Measurements from ENCODE around the gene NPIPB9. TPM values are rescaled to one million over a fixed set of nuclear protein-coding genes. Genes with fewer than 3 reads are reported as not detected.
"Not testable (repeated sequence)": the region's sequence is repeated elsewhere in the genome, so short reads cannot be mapped to it uniquely, and the experiment has no call there.

The NPIPB9 gene
- total and polyA plus RNA-seq, 2 of the 8 experiments (the other 6 are each of a cell fraction or from before 2014, with no cell fraction given), result 0.41 to 2.4 TPM

DNA sequence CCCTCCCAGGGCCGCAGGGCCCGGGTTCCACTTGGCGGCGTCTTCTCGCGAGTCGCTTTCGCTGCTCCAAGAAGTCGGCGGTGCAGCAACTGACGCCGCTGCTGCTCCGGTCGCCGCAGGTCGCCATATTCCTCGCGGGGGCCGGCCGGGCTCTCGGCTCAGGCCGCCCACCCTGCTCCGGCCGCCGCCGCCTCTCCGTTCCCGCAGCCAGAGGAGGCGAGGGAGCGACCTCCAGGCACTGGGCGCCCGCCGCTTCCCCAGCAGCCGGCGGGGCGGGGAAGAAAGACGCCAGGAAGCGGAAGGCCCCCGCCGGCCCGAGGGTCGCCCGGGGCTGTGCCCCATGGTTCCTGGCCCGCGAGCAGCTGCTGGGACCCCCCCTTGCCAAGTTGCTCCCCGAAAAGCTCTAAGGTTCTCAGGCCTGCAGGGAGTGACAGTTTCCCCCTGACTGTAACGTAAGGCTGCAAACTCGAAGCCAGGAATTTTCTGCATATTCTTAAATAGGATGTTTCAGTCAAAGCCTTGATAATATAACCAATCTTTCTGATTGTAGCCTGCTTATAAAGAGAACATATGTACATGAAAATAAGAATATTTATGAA, 1.0 kb upstream of the NPIPB9 start:
- H4K8ac ChIP-seq (ENCODE audit: extremely low read depth, insufficient read depth, low read length), result not testable (repeated sequence)

GRCh38 chr16:28781697-28782096, 30.1 kb downstream of the NPIPB9 start:
- H2AK5ac ChIP-seq (ENCODE audit: low read depth, low read length); H3K9ac ChIP-seq (replicated peaks in 1 of 4; ENCODE audit: extremely low read depth in 1 of 4, low read depth in 3 of 4, low read length in 3 of 4); H3K56ac ChIP-seq (replicated peaks; ENCODE audit: insufficient read length, low read depth, low read length); H3K18ac ChIP-seq (ENCODE audit: extremely low read depth, low read length); H3K23me2 ChIP-seq (ENCODE audit: low read depth, low read length); H2BK120ac ChIP-seq (replicated peaks; ENCODE audit: low read depth, low read length); H2BK20ac ChIP-seq (ENCODE audit: low read length); H3K4me2 ChIP-seq (ENCODE audit: insufficient read depth in 1 of 2, low read depth in 2 of 2, low read length in 2 of 2); POLR2A ChIA-PET (ENCODE audit: partially characterized antibody); H4K91ac ChIP-seq (replicated peaks; ENCODE audit: insufficient read length, low read length); H2AFZ ChIP-seq (ENCODE audit: low read length); H3K36me3 ChIP-seq (ENCODE audit: control insufficient read depth in 2 of 4, insufficient read depth in 4 of 4, low read length in 3 of 4); H2BK12ac ChIP-seq (ENCODE audit: low read depth, low read length); H4K8ac ChIP-seq (ENCODE audit: extremely low read depth, insufficient read depth, low read length); H3K23ac ChIP-seq (ENCODE audit: insufficient read length); H4K5ac ChIP-seq (ENCODE audit: insufficient read length, low read depth, low read length); H2BK15ac ChIP-seq (ENCODE audit: low read length); H3K9me3 ChIP-seq (ENCODE audit: insufficient read depth in 2 of 2, low read depth in 1 of 2, low read length in 1 of 2); H4K20me1 ChIP-seq (replicated peaks in 1 of 2; ENCODE audit: control insufficient read depth in 1 of 2, insufficient read depth in 2 of 2, low read length in 2 of 2); DNase-seq (ENCODE audit: low read depth in 1 of 2, low spot score in 2 of 2); H2BK5ac ChIP-seq (ENCODE audit: low read depth, low read length); H3K4me3 ChIP-seq (ENCODE audit: extremely low read depth in 1 of 4, insufficient read depth in 2 of 4, low read depth in 3 of 4, low read length in 4 of 4); H3K27me3 ChIP-seq (replicated peaks in 1 of 4; ENCODE audit: control insufficient read depth in 3 of 4, extremely low read depth in 1 of 4, insufficient read depth in 3 of 4, low read length in 3 of 4); H3K27ac ChIP-seq (ENCODE audit: low read depth, low read length); CTCF ChIA-PET (ENCODE audit: partially characterized antibody); FAIRE-seq; H3K4ac ChIP-seq (replicated peaks; ENCODE audit: insufficient read length, low read depth, low read length); H3K79me2 ChIP-seq (ENCODE audit: control insufficient read depth in 1 of 2, insufficient read depth in 2 of 2, low read length in 2 of 2); H3K79me1 ChIP-seq (ENCODE audit: low read depth, low read length); H3K14ac ChIP-seq (ENCODE audit: insufficient read length); H3K4me1 ChIP-seq (replicated peaks in 1 of 4; ENCODE audit: control insufficient read depth in 3 of 4, insufficient read depth in 4 of 4, low read length in 3 of 4): not testable (repeated sequence)
- WGBS, 2 experiments (ENCODE audit: extremely low coverage in 1 of 2, insufficient coverage in 1 of 2, insufficient read length in 1 of 2, insufficient replicate concordance in 2 of 2, low coverage in 1 of 2, low lambda C conversion rate in 2 of 2, missing lambda C conversion rate in 1 of 2), result no CpG with 5 or more reads among the region's 6 CpGs

More for the DNA sequence above, 1.0 kb upstream of the NPIPB9 start:
- H3K14ac ChIP-seq (ENCODE audit: insufficient read length); H2AK5ac ChIP-seq (ENCODE audit: low read depth, low read length); CTCF ChIA-PET (ENCODE audit: partially characterized antibody); H3K27me3 ChIP-seq (replicated peaks in 1 of 4; ENCODE audit: control insufficient read depth in 3 of 4, extremely low read depth in 1 of 4, insufficient read depth in 3 of 4, low read length in 3 of 4); H3K4me3 ChIP-seq (ENCODE audit: extremely low read depth in 1 of 4, insufficient read depth in 2 of 4, low read depth in 3 of 4, low read length in 4 of 4); POLR2A ChIA-PET (ENCODE audit: partially characterized antibody); H3K4ac ChIP-seq (replicated peaks; ENCODE audit: insufficient read length, low read depth, low read length); H3K9me3 ChIP-seq (ENCODE audit: insufficient read depth in 2 of 2, low read depth in 1 of 2, low read length in 1 of 2); H2BK15ac ChIP-seq (ENCODE audit: low read length); H3K27ac ChIP-seq (ENCODE audit: low read depth, low read length); H3K36me3 ChIP-seq (ENCODE audit: control insufficient read depth in 2 of 4, insufficient read depth in 4 of 4, low read length in 3 of 4); H3K79me1 ChIP-seq (ENCODE audit: low read depth, low read length); H2AFZ ChIP-seq (ENCODE audit: low read length); H3K79me2 ChIP-seq (ENCODE audit: control insufficient read depth in 1 of 2, insufficient read depth in 2 of 2, low read length in 2 of 2); DNase-seq (ENCODE audit: low read depth in 1 of 2, low spot score in 2 of 2); H3K9ac ChIP-seq (replicated peaks in 1 of 4; ENCODE audit: extremely low read depth in 1 of 4, low read depth in 3 of 4, low read length in 3 of 4); H2BK20ac ChIP-seq (ENCODE audit: low read length); H2BK5ac ChIP-seq (ENCODE audit: low read depth, low read length); H4K20me1 ChIP-seq (replicated peaks in 1 of 2; ENCODE audit: control insufficient read depth in 1 of 2, insufficient read depth in 2 of 2, low read length in 2 of 2); H3K18ac ChIP-seq (ENCODE audit: extremely low read depth, low read length); H3K23ac ChIP-seq (ENCODE audit: insufficient read length); H4K91ac ChIP-seq (replicated peaks; ENCODE audit: insufficient read length, low read length); FAIRE-seq; H3K56ac ChIP-seq (replicated peaks; ENCODE audit: insufficient read length, low read depth, low read length); H3K4me1 ChIP-seq (replicated peaks in 1 of 4; ENCODE audit: control insufficient read depth in 3 of 4, insufficient read depth in 4 of 4, low read length in 3 of 4); H2BK120ac ChIP-seq (replicated peaks; ENCODE audit: low read depth, low read length); H4K5ac ChIP-seq (ENCODE audit: insufficient read length, low read depth, low read length); H3K4me2 ChIP-seq (ENCODE audit: insufficient read depth in 1 of 2, low read depth in 2 of 2, low read length in 2 of 2); H3K23me2 ChIP-seq (ENCODE audit: low read depth, low read length); H2BK12ac ChIP-seq (ENCODE audit: low read depth, low read length): not testable (repeated sequence)
- no CpG with 5 or more reads among the region's 48 CpGs for WGBS, 2 experiments (ENCODE audit: extremely low coverage in 1 of 2, insufficient coverage in 1 of 2, insufficient read length in 1 of 2, insufficient replicate concordance in 2 of 2, low coverage in 1 of 2, low lambda C conversion rate in 2 of 2, missing lambda C conversion rate in 1 of 2)
